Activated CD8-positive, alpha-beta memory T cell treated with anti-CD3 and anti-CD28 coated beads, Interleukin-2, amount 50 U/mL, for 4 hours (primary cell): ENCODE results near the gene PHLDA3.
A peak's percentile ranks its signal among the peaks of the same experiment; 100 is the strongest.
"Not testable (repeated sequence)": the region's sequence is repeated elsewhere in the genome, so short reads cannot be mapped to it uniquely, and the experiment has no call there.

ENCODE experiments used
- DNase-seq: peaks from one replicate; pipeline ENCODE4 v3.0.0-alpha.2; 2020

The PHLDA3 gene

DNA sequence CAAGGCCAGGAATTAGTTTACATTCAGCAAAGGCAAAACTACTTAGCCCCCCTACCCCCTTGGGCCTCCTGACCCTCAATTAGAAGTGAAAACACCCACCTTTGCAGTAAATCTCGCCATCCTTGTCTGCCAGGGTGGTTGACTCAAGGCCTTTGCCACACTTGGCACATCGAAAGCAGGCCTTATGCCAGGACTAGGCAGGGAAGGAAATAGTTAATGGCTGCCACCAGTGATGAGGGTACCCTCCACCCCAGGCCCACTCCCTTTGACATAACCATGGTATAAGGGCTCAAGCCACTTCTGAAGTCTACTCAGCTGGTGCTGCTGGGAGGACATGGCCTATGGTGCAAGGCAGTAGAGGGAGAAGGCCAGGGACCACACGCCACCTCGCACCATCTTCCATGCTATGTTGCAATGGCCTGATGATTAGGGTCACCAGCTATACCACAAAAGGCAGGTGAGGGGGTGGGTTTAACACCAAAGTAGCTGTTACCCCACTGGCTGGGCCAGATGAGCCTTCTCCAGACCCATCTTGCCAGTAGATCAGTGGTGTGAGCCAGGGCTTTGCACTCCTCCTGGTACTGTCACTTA lies 16.3 kb upstream of the PHLDA3 start:
- DNase-seq: no peak

DNA sequence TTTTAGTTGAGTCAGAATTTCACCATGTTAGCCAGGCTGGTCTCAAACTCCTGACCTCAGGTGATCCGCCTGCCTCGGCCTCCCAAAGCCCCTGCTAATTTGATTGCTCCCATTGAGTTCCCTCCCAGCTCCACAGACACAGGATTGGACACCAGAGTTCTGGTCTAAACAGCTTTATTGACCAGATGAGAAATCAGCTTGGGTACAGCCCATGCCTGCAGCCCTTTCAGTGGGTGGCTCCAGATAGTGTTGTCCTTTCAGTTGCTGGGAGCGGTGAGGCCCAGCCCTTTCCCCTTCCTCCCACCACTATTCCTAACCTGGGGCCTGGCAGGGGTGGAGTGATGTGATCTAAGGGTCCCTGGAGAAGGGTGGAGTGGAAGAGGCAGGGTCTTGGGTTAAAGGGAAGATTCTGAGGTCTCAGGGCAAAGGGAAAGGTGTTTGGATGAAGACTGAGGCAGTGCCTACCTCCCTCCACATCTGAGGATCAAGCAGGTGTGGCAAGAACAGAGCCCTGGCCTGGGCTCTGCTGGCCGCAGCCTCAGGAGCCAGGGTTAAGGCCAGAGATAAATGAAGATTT lies 14.5 kb upstream of the PHLDA3 start:
- DNase-seq: no peak

DNA sequence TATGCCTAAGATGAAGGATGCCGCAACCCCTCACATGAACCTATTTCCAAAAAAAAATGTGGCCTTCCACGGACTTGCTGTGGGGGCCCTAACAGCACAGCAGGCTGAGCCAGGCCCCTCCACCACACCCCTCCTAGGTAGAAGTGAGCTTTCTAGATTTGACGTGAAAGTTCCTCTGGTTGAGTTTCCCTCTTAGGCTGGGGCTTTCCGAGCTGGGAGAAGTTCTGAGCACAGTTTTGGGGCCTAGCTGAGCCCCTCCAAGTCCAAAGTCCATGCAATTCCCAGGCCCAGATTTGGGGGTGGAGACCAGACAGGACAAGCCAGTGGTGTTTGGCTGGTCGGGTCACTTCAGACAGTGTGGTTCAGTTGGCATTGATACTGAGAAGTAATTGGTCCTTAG lies 13.8 kb upstream of the PHLDA3 start:
- no peak for DNase-seq

DNA sequence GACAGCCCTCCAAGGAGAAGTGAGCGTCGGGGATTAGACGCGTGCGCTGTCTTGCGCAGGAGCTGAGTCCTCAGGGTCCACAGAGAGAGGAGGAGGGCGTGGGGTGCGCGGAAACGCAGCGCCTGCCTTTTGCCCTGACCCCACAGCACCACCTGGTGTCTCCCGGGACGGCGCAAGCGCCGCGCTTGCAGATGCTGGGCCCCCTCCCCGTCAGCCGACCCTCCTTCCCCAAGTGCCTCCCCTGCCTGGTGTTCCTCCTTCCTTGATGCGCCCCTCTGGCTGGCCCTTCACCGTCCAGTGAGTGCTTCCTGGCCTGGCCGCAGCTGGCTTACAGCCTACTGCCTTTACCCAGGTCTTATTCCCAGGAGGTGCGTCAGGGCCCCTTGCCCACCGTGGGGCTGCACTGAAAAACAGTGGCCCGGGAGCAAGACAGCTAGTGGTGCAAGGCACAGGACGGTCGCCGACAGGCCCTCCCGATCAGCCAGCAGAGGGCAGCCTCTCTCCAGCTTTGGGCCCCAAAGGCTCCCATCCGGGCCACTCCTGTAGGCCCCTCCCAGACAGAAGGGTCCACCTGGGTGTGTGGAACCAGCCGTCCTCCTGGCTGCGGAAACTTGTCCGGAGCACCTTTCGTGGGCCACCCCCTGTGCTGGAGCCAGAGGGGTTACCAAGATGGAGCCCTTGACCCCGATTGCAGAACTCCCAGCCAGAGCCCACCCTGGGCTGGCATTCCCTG lies 12.9 kb upstream of the PHLDA3 start:
- peak; percentile 81 for DNase-seq

DNA sequence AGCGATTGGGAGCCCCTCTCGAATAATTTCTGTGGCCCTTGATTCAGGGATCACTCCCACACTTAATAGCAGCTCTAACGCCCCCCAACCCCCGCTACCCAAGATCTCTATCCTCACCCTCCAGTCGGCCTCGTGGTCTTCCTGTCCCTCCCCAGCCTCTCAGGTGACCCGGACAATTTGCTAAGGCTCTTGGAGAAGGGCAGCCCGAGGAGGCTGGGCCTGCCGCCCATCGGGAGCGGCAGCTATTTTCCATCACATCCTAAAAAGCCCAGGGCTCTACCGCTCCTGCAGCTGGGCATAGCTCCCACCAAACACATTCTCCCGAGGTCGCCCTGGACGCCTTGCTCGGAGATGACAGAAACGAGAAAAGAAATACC lies 12.0 kb upstream of the PHLDA3 start:
- DNase-seq: no peak

DNA sequence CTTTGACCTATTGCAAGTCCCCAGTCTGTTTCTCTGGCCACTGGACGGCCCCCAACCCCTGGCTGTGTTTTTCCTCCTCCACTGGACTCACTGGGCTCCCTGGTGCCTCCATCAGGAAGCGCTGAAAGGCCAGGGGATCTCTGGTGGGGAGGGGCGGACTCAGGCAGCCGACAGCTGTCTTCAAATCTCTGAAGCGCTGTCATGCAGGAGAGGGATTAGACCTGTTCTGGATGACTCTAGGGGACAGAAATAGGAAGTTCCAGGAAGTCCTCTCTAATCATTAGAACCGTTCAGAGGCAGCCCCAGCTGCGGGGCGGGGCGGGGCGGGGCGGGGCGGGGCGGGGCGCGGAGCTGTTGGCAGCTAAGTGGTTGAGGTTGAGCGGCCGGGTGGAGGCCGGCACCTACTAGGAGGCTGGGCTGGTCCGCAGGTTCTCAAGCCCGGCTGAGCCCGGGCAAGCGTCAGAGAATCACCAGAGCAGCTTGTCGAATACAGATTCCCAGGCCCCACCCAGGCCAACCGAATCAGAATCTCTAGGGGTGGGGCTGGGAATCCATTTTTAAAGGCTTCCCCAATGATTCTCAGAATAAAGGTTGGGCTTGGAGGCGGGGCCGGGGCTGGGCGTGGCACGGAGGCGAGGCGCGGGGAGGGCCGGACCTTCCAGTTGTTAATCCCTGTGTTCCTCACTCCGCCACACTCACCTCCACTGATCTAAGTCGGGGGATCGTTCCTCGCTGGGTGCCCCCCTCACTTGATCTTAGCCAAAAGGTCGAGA lies 11.4 kb upstream of the PHLDA3 start:
- DNase-seq: peak; percentile 46

DNA sequence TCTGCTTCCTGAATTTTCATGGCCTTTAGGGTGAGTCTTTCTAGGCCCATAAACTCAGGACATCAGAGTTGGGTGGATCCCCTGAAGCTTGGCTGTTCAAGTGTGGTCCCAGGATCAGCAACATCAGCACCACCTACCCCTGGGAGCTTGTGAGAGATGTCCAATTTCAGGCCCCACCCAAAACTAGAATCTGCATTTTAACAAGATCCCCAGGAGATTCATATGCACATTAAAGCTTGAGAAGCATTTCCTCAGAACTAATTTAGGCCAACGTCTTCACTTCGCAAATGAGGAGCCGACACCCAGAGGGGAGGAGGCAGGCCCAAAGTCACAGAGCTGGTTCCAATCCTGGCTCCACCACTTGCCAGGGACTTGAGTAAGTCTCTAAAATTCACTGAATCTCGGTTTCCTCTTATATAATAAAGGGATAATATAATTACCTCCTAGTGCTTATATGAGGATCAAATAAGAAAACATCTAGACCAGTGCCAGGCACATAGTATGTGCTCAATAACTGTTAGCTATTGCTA lies 10.3 kb upstream of the PHLDA3 start:
- DNase-seq: no peak

DNA sequence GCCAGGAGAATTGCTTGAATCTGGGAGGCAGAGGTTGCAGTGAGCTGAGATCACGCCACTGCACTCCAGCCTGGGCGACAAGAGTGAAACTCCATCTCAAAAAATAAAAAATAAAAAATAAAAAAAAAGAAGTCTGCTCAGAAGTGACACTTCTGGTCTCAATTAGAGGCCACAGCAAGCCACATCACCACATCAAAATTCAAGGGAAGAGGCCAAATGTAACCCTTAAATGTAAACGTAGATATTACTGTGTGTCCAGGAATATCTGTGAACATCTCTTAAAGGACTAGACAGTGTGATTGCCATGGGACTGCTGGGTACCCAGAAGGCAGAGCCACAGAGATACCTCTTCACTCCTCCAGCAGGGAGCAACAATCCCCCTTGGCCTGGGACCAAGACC lies 9.7 kb upstream of the PHLDA3 start:
- not testable (repeated sequence) for DNase-seq

DNA sequence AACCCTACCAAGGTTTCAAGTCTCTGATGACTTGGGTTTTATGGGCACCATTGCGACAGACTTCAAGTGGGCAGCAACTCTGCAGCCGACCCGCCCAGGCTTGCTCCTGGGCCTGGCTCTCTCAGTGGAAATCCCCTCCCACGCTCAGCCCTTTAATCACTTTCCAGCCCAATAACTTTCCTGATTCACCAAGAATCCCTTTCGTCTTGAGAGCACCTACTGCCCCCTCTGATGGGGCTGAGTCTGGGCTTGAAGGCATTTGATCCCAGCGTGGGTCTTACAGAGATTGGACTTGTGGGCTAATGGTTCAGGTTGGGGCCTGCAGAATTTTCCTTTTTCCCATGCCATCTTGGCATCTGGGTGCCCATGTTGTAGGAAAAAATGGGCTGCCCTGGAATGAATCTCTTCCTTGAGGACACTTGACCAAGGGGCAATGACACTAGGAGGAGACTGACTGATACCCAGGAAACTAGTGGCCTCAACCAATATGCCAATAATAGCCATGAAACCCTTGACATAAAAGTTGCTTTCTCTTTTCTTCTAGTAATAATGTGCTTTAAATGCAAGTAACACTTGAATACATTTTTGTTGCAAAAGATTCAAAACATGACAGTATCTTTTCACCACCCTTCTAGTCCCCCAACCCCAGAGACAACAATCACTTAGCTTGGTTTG lies 7.8 kb upstream of the PHLDA3 start:
- DNase-seq: no peak

DNA sequence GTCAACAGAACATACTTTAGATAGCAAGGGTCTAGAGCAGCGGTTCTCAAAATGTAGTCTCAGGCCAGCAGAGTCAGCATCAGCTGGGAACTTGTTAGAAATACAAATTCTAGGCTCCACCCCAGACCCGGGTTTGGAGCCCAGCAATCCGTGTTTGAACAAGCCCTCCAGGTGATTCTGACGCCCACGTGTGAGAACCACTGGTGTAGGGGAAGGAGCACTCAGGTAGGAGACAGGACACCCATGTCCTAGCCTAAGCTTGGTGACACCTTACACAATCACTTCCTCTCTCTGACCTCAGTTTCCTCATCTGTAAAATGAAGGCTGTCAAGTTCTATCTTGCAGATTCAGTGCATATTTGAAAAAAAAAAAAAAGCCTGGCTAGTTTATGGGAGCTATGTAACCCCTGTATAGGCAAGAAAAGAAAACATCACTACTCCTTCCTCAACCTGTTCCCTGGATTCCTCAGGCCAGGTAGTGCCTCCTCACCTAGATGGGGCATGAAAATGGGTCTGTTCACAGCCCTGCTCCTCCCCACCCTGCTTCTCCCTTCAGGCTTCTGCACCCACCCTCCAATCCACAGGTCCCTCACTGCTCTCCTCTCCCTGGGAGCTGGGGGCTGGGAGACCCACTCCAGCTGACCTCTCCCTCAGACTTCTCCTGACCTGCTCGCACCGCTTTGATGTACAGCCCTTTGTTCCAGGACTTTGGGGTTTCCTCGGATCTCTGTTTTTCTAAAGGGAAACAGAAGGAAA lies 7.1 kb upstream of the PHLDA3 start:
- no peak for DNase-seq

DNA sequence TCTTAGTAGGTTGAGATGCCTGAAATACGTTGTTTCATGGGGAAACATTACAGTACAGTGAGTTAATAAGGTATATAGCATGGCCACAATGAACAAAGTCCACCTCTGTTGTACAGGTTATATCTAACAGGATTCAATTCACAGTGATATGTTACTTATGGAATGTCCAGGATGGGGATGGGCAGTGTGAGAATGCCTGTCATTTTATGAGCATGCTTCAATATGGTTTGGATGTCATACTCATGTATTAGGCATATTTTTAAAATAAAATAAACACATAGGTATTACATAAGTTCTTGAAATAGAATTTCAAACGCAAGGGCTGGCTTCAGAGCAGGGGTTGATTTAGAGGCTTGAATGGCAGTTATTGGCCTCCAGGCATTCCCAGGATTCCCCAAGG lies 6.1 kb upstream of the PHLDA3 start:
- DNase-seq: no peak

DNA sequence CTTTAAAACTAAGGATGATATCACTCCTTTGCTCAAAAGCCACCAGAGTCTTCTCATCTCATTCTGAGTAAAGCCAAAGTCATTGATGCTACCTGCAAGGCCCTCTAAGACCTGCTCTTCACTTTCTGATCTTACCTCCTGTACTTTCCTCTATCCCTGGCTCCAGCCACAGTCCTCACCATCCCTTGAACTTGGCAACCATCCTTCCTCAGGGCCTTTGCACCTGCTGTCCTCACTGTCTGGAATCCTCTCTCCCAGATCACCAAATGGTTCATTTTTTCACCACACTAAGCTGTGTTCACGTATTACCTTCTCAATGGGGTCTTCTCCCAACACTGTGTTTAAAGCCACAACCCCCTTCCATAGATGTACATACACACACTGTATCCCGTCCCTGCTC lies 4.3 kb upstream of the PHLDA3 start:
- DNase-seq: no peak

DNA sequence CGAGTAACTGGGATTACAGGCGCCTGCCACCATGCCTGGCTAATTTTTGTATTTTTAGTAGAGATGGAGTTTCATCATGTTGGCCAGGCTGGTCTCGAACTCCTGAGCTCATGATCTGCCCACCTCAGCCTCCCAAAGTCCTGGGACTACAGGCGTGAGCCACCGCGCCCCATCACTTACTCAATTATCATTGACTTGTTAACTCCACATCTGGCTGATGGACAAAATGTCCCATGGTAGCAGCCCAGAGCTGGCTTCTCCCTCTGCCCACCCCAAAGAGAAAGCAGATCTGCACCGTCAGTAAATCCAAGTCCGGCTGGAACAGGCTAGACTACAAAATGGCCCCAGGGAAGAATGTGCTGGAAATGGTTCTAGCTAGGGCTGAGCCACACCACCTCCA lies 3.3 kb upstream of the PHLDA3 start:
- DNase-seq: not testable (repeated sequence)

DNA sequence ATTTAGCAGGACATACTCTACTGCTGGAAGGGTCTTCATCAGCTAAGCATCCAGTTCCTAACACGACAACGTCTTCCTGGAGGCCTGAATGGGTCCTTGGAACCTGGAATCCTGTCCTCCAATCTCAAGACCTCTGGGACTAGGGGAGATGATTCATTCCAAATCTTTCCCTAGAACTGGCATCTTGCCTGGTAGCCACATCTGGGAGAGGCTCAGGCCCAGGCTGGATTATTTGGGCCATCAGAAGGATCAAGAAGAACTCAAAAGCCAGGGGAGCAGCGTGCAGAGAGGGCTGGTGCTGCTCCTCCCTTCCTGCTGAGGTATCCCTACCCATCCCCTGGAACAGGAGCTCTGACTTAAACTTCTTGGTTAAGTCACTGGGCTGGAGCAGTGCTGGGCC lies 2.8 kb upstream of the PHLDA3 start:
- DNase-seq: no peak

DNA sequence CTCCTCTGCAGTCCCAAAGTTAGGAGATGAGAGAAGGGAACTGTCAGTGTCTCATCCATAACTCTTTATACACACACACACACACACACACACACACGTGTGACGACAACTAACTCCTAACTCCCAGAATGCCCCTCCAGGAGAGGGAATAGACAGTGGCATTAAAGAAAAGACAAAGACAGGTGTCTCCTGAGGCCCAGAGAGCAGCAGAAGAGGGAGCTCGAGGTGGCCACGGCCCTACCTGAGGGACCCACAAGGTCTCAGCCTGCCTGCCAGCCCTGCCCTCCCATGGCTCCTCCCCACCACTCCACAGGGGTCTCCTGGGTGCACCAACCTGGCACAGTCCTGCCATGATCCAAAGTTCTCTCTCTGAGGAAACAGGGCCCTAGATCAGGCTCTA lies 1.6 kb upstream of the PHLDA3 start:
- DNase-seq: no peak

DNA sequence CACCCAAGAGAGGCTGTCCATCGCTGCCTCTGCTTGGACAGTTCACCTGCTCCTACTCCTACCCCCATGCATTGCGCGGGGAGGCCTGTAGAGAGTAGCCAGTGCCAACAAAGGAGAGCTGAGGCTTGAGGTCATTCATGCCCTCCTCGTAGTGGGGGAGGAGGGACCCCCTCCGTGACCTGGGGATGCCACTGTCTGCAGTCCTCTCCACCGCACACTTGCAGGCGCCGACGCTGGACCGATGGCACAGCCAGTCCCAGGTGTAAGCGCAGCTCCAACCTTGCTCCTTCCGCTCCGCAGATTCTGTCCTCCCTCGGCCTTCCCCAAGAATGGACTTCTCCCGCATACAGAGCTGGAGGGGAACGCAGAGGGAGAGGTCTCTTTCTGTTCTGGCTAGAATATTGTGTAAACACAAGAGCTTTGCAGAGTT lies 672 bp upstream of the PHLDA3 start:
- no peak for DNase-seq

DNA sequence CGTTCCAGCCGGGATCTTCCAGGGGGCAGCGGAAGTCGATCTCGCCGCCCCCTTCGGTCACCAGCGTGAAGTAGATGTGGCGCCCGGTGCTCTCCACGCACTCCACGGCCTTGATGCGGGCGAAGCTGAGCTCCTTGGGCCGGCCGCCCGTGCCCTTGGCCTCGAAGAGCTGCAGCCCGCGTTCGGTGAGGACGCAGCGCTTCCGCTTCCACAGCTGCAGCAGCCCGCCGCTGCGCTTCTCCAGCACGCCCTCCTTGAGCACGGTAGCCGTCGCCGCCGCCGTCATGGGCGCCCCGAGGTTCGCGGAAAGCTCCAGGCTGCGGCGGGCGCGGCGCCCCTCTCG lies 516 bp downstream of the PHLDA3 start:
- DNase-seq: no peak

DNA sequence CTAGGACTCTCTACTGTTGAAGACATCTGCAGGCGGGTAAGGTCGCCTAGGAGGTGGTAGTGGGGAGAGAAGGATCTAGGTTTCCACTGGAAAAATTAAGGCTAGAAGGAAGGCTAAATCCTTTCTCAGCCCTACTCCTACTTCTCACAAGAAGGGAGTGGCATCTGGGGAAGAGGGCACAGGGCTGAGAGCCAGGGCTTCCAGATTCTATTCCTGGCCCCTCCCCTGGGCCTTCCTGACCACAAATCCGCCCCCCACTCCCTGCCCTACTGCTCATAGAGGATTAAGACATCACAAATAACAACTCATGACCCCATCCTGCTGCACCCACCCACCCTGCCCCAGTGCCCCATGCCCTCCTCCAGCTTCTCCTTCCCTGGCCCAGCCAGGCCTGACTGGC lies 2.5 kb downstream of the PHLDA3 start:
- DNase-seq: no peak

DNA sequence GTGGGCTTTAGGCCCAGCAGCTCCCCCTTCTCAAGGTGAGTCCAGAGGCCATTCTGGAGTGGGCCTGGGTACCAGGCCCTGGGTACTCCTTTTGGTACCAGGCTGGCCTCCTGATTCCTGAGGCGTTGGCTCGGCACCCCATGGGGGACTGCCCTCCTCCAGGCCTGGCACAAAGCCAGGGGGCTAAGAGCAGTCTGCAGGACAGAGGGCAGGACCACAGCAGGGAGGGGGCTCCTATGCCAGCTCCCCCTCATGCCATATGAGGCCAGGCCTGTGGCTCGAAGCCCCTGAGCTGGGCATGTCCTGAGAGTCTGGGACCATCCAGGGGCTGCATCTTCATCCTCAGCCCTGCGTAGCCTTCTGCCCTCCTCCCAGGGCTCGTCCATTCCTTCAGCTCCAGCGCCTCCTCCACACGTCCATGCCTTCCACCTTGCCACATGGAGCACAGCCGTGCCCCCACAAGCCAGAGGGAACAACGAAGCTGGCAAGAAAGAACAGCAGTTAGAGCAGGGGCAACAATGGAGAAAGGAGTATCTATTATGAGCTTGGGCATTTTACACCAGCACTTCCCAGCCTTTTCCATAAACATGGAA lies 3.2 kb downstream of the PHLDA3 start:
- no peak for DNase-seq

DNA sequence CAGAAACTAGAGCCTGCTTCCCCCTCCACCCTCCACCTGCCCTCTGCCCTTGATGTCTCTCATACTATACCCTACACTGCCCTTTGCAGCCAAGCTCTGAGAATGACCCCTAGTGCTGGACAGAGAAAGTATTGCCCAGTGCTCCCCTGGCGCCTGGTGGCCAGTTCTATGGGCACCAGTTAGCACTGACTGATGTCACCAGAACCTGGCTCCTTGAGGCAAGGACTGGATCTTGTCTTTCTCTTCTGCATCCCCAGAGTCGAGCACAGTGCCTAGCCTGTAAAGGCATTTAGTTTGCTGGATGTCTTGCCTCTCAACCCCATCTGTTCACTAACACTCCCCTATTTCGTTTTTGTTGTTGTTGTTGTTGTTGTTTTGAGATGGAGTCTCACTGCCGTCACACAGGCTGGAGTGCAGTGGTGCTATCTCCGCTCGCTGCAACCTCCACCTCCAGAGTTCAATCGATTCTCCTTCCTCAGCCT lies 5.9 kb downstream of the PHLDA3 start:
- no peak for DNase-seq

DNA sequence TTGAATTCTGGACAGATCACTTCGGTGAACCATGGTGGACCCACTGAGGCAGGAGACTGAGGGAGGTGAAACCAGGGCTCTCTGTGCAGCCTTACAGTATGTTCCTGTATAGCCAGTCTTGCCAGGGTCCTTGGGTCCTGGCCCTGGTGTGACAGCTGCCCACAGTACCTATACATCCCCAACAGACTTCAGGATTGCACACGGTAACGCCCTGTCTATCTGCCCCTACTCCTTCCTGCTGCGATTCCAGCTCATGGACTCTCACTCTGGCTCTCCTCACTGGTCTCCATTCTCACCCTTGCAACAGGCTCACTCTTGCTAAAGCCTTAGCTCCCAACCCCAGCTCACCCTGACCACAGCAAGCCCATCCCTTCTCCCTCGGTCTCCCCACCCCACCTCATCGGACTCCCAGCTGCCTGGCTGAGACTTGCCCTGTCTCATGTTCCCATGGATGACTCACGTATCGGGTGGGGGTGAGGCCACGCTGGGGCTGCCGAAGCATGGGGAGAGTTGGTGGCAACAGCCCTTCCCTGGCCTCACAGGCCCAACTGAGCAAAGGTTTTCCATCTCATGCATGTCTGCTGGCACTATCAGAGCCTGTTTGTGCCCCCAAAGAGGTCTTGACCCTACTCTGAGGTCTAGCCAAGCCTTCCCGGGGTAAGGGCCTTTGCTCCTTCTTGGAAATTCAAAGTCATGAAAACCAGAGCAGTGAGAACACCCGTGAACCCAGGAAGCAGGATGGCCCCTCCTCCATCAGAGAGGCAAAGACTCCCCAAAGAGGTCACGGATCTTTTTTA lies 7.1 kb downstream of the PHLDA3 start:
- no peak for DNase-seq
